Lung (tissue), 12 donors: ENCODE data around the gene HOXA4. TPM values are rescaled to one million over a fixed set of nuclear protein-coding genes. Genes with fewer than 3 reads are reported as not detected.

ENCODE experiments used
- ATAC-seq: fragments of 200-7000 bp; cut with Tn5 transposase; one replicate; pipeline ENCODE4 v1.9.1; 2020; ENCODE audit warnings: moderate number of reproducible peaks; ENCODE audit not compliant: insufficient read depth, low FRiP score
- DNase-seq, 3 donors: peaks; one replicate each; pipeline ENCODE4 v3.0.0-alpha.2; 2013 to 2017
- H3K27ac ChIP-seq, 2 donors: one replicate each; pipeline ENCODE4 v1.5.1; 2013; ENCODE audit warnings: mild to moderate bottlenecking in 2 of 2, moderate library complexity in 2 of 2, control low read depth in 1 of 2, inconsistent platforms in 1 of 2, low read depth in 1 of 2, low read length in 1 of 2
- H3K27me3 ChIP-seq, 3 donors: one replicate each; pipeline ENCODE4 v1.5.1; 2013; ENCODE audit warnings: low read length in 2 of 3; ENCODE audit not compliant: control insufficient read depth in 3 of 3, insufficient read depth in 3 of 3
- H3K36me3 ChIP-seq, 4 donors: one replicate each; pipeline ENCODE4 v1.5.1; 2013; ENCODE audit warnings: low read length in 4 of 4, mild to moderate bottlenecking in 1 of 4, moderate library complexity in 1 of 4; ENCODE audit not compliant: control insufficient read depth in 4 of 4, insufficient read depth in 4 of 4
- H3K4me1 ChIP-seq, 5 donors: one replicate each; pipeline ENCODE4 v1.5.1; 2013; ENCODE audit warnings: low read length in 5 of 5, mild to moderate bottlenecking in 2 of 5, moderate library complexity in 1 of 5; ENCODE audit not compliant: control insufficient read depth in 5 of 5, insufficient read depth in 5 of 5
- H3K4me3 ChIP-seq: one replicate; pipeline ENCODE4 v1.5.1; 2013; ENCODE audit warnings: mild to moderate bottlenecking, control low read depth, moderate library complexity
- H3K9ac ChIP-seq, 2 donors: one replicate each; pipeline ENCODE4 v1.5.1; 2013; ENCODE audit warnings: low read length in 2 of 2, control low read depth in 1 of 2; ENCODE audit not compliant: insufficient read depth in 1 of 2
- H3K9me3 ChIP-seq, 4 donors: one replicate each; pipeline ENCODE4 v1.5.1; 2013; ENCODE audit warnings: low read length in 3 of 4, mild to moderate bottlenecking in 1 of 4, moderate library complexity in 1 of 4; ENCODE audit not compliant: control insufficient read depth in 4 of 4, insufficient read depth in 3 of 4
- WGBS, 2 donors: extraction: QIAGEN DNeasy Blood & Tissue Kit; methylation state at CpG; one replicate each; pipeline ENCODE4 v1.1.7; 2013; 5-methylcytosine and 5-hydroxymethylcytosine counted together
- polyA plus RNA-seq, 2 donors: library from polyadenylated mRNA; stranded (reverse); fragments of 200-250 nt; gene quantifications; one replicate each; pipeline ENCODE4 v1.2.1, GENCODE V29; 2013
- total RNA-seq, 2 donors: library from RNA; depleted of rRNA in 1 of 2; stranded (reverse); fragments of >200 nt in 1 of 2; gene quantifications; one replicate each; pipeline ENCODE4 v1.2.1, GENCODE V29; 2014 to 2021
- TF ChIP-seq, protein P1 (sequence below): IDR thresholded peaks from 2 replicates; pipeline ENCODE4 v1.5.1; 2012; ENCODE audit warnings: mild to moderate bottlenecking; ENCODE audit errors: control extremely low read depth, extremely low read depth
- donor health status: control.
- donor health status: control.
- donor health status: Bipolar disorder and iron deficiency.
- donor health status: healthy.
- donor health status: DM: yes; HTN: yes; CAD: no.

The HOXA4 gene
- total and polyA plus RNA-seq, 4 donors = 2.7 to 6.0 (median 4.1) TPM

DNA sequence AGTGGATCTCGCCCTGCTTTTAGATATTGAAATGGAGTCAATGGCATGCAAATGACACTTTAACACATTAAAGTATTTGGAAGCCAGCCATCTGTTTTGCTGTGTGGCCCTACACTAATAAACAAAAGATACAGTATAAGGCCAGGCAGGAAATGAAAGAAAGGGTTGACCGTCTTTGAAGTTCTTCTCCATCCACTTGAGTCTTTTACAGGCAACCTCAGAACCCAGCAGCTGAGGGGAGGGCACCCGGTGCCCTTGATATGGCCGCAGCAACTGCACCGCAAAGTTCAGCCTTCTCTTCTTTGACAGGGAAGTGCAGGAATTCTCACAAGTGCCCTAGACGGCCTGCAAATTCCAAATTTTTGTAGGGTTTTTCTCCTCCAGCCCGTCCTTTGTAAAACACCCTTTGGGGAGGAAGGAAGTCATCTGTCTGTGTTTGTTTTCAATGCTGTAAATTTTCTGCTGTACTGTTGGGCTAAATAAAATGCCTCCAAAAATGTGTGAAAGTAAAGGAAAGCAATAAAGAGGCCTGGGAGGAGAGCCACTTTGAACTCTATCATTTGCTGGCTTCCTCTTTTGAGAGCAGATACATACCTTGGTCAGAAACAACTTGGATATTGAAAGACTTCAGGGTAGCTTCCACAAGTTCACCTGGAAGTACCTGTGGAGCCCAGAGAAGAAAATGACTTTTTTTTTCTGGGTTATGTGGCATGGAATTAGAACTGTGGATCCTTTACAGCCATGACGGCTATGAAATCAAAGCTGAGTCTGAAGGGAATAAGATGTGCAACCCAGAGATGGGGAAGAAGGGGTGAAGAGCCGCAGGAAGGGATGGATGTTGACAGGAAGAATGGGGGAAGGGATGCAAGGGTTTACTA is 38.4 kb downstream of the HOXA4 start:
- Histone ChIP-seq H3K4me1 (peaks cover 0 to 64% (median 6%) of the 10 kb centered on the region in 5 donors), H3K9me3 (peaks cover 0 to 6% (median 0%) of the 10 kb centered on the region in 4 donors), H3K4me3 (no peak overlapping the region), H3K27ac (no peak overlapping the region), H3K27me3 (peaks cover 5 to 67% (median 9%) of the 10 kb centered on the region in 3 donors), H3K9ac (no peak overlapping the region), H3K36me3 (no peaks in the 10 kb centered on the region)
- 30 to 38% methylated on average over 9 of the region's 9 CpGs for WGBS, 2 donors
- ATAC-seq (no peak), DNase-seq (peak; percentile 48 to 83 (median 75))
- TF ChIP-seq, protein P1, sequence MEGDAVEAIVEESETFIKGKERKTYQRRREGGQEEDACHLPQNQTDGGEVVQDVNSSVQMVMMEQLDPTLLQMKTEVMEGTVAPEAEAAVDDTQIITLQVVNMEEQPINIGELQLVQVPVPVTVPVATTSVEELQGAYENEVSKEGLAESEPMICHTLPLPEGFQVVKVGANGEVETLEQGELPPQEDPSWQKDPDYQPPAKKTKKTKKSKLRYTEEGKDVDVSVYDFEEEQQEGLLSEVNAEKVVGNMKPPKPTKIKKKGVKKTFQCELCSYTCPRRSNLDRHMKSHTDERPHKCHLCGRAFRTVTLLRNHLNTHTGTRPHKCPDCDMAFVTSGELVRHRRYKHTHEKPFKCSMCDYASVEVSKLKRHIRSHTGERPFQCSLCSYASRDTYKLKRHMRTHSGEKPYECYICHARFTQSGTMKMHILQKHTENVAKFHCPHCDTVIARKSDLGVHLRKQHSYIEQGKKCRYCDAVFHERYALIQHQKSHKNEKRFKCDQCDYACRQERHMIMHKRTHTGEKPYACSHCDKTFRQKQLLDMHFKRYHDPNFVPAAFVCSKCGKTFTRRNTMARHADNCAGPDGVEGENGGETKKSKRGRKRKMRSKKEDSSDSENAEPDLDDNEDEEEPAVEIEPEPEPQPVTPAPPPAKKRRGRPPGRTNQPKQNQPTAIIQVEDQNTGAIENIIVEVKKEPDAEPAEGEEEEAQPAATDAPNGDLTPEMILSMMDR = no peak

DNA sequence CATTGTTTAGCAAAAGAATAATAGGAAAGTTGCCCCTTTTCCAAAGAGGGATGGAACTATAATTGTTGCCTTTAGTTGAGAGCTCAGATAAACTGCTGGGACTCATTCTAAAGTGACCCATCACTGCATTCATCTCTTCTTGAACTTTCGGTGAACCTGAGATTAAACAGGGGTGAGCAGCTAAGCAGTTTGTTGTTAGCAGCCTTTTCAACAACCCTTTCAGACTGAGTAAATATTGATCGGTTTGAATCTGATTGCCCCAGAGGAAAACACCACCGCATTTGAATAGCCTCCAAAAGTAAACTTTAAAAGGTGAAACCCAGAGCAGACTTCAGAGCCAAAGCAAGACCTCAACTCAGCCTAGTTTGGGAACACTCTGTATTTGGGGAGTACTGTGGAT is 39.5 kb downstream of the HOXA4 start:
- no peak overlapping the region for H3K4me3 ChIP-seq
- no peak overlapping the region for H3K9ac ChIP-seq
- 35 to 39% methylated on average over 3 of the region's 3 CpGs for WGBS, 2 donors
- ATAC-seq (no peak), DNase-seq (peak; percentile 39 to 86 (median 81))
- H3K4me1 ChIP-seq = peaks cover 0 to 63% (median 6%) of the 10 kb centered on the region in 5 donors
- H3K27ac ChIP-seq = no peak overlapping the region
- no peaks in the 10 kb centered on the region for H3K36me3 ChIP-seq
- peaks cover 5 to 63% (median 9%) of the 10 kb centered on the region in 3 donors for H3K27me3 ChIP-seq
- TF ChIP-seq, protein P1 = no peak
- peaks cover 0 to 6% (median 0%) of the 10 kb centered on the region in 4 donors for H3K9me3 ChIP-seq

DNA sequence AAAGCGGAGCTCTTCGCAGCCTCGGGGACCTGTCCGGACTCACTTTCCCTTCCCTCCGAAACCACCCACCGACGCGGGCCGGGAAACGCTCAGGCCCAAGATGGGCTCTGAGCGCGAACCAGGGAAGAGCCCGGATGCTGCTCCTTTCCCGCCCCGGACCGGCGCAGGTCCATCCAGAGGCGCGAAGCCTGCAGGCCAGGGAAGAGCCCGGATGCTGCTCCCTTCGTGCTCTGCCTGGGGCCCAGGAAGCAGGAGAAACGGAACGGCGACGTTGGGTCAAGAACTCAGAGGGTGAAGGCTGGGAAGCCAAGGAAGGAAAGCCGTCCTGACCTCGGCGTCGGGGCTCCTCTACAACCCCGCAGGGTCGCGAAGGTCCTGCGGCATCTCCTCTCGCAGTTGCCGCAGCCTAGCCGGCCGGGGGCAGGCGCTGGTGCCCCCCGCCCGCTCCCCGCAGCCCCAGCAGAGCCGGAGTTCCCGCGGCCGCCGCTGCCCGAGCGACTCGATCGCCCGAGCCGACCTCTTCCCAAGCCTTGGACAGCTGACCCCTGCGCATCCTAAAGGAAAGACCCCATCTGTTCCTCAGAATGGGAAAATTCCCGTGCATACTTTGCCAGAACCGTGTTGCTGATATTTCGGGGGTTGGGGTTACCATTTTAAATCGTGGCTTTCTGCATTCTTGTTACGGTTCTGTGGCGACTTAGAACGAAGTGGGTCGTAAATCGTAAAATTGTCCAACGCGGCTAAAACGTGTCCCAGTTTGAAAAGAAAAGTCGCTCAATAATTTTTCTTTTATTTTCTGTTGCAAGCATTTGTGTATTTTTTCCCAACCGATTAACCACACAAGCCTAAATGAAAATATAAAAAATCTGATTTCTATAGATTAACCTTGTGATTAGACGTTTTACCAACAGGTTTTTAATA is 42.3 kb downstream of the HOXA4 start:
- Histone ChIP-seq H3K9me3 (peaks cover 0 to 6% (median 0%) of the 10 kb centered on the region in 4 donors), H3K9ac (no peak overlapping the region), H3K4me3 (no peak overlapping the region), H3K27ac (no peak overlapping the region), H3K4me1 (peaks cover 0 to 40% (median 0%) of the 10 kb centered on the region in 5 donors), H3K27me3 (peaks cover 5 to 50% (median 7%) of the 10 kb centered on the region in 3 donors), H3K36me3 (no peaks in the 10 kb centered on the region)
- DNase-seq = peak; percentile 27 to 49 (median 37)
- TF ChIP-seq, protein P1 = no peak
- WGBS, 2 donors = 19 to 27% methylated on average over 63 to 68 of the region's 68 CpGs
- no peak for ATAC-seq
